HG02981 (cell line): Measurements from ENCODE around the gene DNAH3.

Experiments used
- ATAC-seq: cut with Tn5 transposase; IDR thresholded peaks from one replicate; pipeline ENCODE4 v1.9.1; 2021; ENCODE audit warnings: mild to moderate bottlenecking, moderate library complexity; ENCODE audit not compliant: unreplicated experiment

Gene DNAH3

GRCh38 chr16:20916289-20916688 lies 234.4 kb downstream of the DNAH3 start:
- ATAC-seq = no peak

GRCh38 chr16:20911361-20911760 lies 239.3 kb downstream of the DNAH3 start:
- ATAC-seq = no peak

GRCh38 chr16:20910781-20911321 lies 239.8 kb downstream of the DNAH3 start:
- ATAC-seq = no peak

- ATAC-seq = no peak
These were observed 244.0 kb downstream of the DNAH3 start for GRCh38 chr16:20906341-20907255.

- no peak for ATAC-seq
These were observed 245.1 kb downstream of the DNAH3 start for GRCh38 chr16:20905576-20905975.

GRCh38 chr16:20904507-20905081 lies 246.1 kb downstream of the DNAH3 start:
- ATAC-seq = no peak

GRCh38 chr16:20903899-20904506 lies 246.6 kb downstream of the DNAH3 start:
- ATAC-seq = no peak

- no peak for ATAC-seq
These were observed 247.3 kb downstream of the DNAH3 start for GRCh38 chr16:20903116-20903898.

- ATAC-seq = no peak
These were observed 248.2 kb downstream of the DNAH3 start for GRCh38 chr16:20902426-20902825.

- peak; percentile 33 for ATAC-seq
These were observed 249.1 kb downstream of the DNAH3 start for GRCh38 chr16:20901436-20902112.

- ATAC-seq = peak; percentile 4
These were observed 249.6 kb downstream of the DNAH3 start for GRCh38 chr16:20901068-20901435.

GRCh38 chr16:20900299-20901067 lies 250.2 kb downstream of the DNAH3 start, which contains the start of the genes DCUN1D3 and LYRM1:
TSS of gene DCUN1D3 (minus strand) at chr16:20900358. CDS start at chr16:20862538, 37,820 bp downstream.
TSS of gene LYRM1 (plus strand) at chr16:20900771. CDS start at chr16:20915556, 14,785 bp downstream.
- peak; percentile 60 for ATAC-seq

GRCh38 chr16:20899477-20900298 lies 251.0 kb downstream of the DNAH3 start:
- ATAC-seq = no peak

GRCh38 chr16:20899071-20899470 lies 251.6 kb downstream of the DNAH3 start:
- ATAC-seq = no peak

GRCh38 chr16:20897922-20898321 lies 252.7 kb downstream of the DNAH3 start:
- no peak for ATAC-seq

- no peak for ATAC-seq
These were observed 253.3 kb downstream of the DNAH3 start for GRCh38 chr16:20897253-20897897.

GRCh38 chr16:20894388-20894787 lies 256.3 kb downstream of the DNAH3 start:
- no peak for ATAC-seq
